Adrenal gland (tissue), 5 donors: ENCODE data around the gene MRC2.

Experiments
- POLR2A ChIP-seq, 2 donors: fragments of 450-650 bp; IDR thresholded peaks; one replicate each; pipeline ENCODE4 v1.6.1; 2017; ENCODE audit warnings: antibody characterized with exemption in 2 of 2, mild to moderate bottlenecking in 2 of 2, moderate library complexity in 1 of 2
- TF ChIP-seq, protein P1 (sequence below), 6 experiments: fragments of 450-650 bp in 4 of 6; fragments of 200-600 bp in 2 of 6; sonication (generic) in 1 of 6; IDR thresholded peaks; 1 replicate in 5 of 6; 2 replicates in 1 of 6; pipeline versions ENCODE4 v1.5.1 to v1.8.0; 2016 to 2021; ENCODE audit warnings: antibody characterized with exemption in 6 of 6, mild to moderate bottlenecking in 2 of 6, moderate library complexity in 1 of 6
- donor health status: DM: no; HTN: no; CAD: no.

GRCh38 chr17:62631086-62631935, 3.8 kb downstream of the MRC2 start:
- TF ChIP-seq, protein P1, sequence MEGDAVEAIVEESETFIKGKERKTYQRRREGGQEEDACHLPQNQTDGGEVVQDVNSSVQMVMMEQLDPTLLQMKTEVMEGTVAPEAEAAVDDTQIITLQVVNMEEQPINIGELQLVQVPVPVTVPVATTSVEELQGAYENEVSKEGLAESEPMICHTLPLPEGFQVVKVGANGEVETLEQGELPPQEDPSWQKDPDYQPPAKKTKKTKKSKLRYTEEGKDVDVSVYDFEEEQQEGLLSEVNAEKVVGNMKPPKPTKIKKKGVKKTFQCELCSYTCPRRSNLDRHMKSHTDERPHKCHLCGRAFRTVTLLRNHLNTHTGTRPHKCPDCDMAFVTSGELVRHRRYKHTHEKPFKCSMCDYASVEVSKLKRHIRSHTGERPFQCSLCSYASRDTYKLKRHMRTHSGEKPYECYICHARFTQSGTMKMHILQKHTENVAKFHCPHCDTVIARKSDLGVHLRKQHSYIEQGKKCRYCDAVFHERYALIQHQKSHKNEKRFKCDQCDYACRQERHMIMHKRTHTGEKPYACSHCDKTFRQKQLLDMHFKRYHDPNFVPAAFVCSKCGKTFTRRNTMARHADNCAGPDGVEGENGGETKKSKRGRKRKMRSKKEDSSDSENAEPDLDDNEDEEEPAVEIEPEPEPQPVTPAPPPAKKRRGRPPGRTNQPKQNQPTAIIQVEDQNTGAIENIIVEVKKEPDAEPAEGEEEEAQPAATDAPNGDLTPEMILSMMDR (IDR thresholded peaks at IDR 0.05), result no peak
- TF ChIP-seq POLR2A (IDR thresholded peaks at IDR 0.05), result no peak
